Activated CD4-positive, alpha-beta memory T cell treated with anti-CD3 and anti-CD28 coated beads for 36 hours (primary cell): ENCODE results near the gene FCRL5. TPM values are rescaled to one million over a fixed set of nuclear protein-coding genes. Genes with fewer than 3 reads are reported as not detected.

Source experiments
- CTCF ChIA-PET: fragments of 350-600 bp; sonication (Branson Sonifier 250); formaldehyde crosslinking; loops from one replicate; lab custom pipeline; 2021; ENCODE audit warnings: antibody characterized with exemption, inconsistent platforms; lab: Charles Lee
- POLR2A ChIA-PET: fragments of 350-600 bp; sonication (Branson Sonifier 250); formaldehyde crosslinking; loops from one replicate; lab custom pipeline; 2021; ENCODE audit warnings: antibody characterized with exemption; lab: Charles Lee
- DNase-seq: peaks from one replicate; pipeline ENCODE4 v3.0.0-alpha.2; 2020
- H3K27ac Mint-ChIP-seq: one replicate; pipeline ENCODE4 v1.8.0; 2021; ENCODE audit warnings: mixed read lengths
- H3K27me3 Mint-ChIP-seq: one replicate; pipeline ENCODE4 v1.8.0; 2021; ENCODE audit warnings: mixed read lengths
- H3K36me3 Mint-ChIP-seq: one replicate; pipeline ENCODE4 v1.8.0; 2021; ENCODE audit warnings: mixed read lengths
- H3K4me1 Mint-ChIP-seq: one replicate; pipeline ENCODE4 v1.8.0; 2021; ENCODE audit warnings: low read depth, mixed read lengths
- H3K4me3 Mint-ChIP-seq: one replicate; pipeline ENCODE4 v1.8.0; 2021; ENCODE audit warnings: mild to moderate bottlenecking, mixed read lengths
- H3K9me3 Mint-ChIP-seq: one replicate; pipeline ENCODE4 v1.8.0; 2021; ENCODE audit warnings: mixed read lengths
- intact Hi-C: fragments of 100-400 bp; cut with micrococcal nuclease; formaldehyde crosslinking; loops from one replicate; pipeline ENCODE4 v1.15.1; 2023
- total RNA-seq, 2 experiments: library from RNA; stranded (reverse); gene quantifications; one replicate each; pipeline ENCODE4 v1.2.3, GENCODE V29; 2021

FCRL5 gene
- total RNA-seq, 2 experiments from 2014 or later = not detected

- H3K36me3 Mint-ChIP-seq = no peaks in the 10 kb centered on the region
- no peak overlapping the region for H3K27ac Mint-ChIP-seq
- intact Hi-C loops = no loop called here
- no peak for DNase-seq
- H3K4me1 Mint-ChIP-seq = peaks cover 8% of the 10 kb centered on the region
- no peak overlapping the region for H3K4me3 Mint-ChIP-seq
- ChIA-PET CTCF (interaction anchor here (1.0 kb wide), 1 partner anchor 60 kb away, joined by 3 read pairs; no protein-coding TSS in a partner anchor), POLR2A (no interaction called here)
- no peaks in the 10 kb centered on the region for H3K9me3 Mint-ChIP-seq
- H3K27me3 Mint-ChIP-seq = peaks cover 2% of the 10 kb centered on the region
Measured at GRCh38 chr1:157520386-157520935, 31.9 kb downstream of the FCRL5 start.

- no peaks in the 10 kb centered on the region for H3K36me3 Mint-ChIP-seq
- ChIA-PET POLR2A (no interaction called here), CTCF (interaction anchor here (1.0 kb wide), 1 partner anchor 61 kb away, joined by 3 read pairs; no protein-coding TSS in a partner anchor)
- H3K9me3 Mint-ChIP-seq = no peaks in the 10 kb centered on the region
- H3K4me1 Mint-ChIP-seq = peaks cover 8% of the 10 kb centered on the region
- no peak overlapping the region for H3K4me3 Mint-ChIP-seq
- H3K27me3 Mint-ChIP-seq = peaks cover 2% of the 10 kb centered on the region
- H3K27ac Mint-ChIP-seq = no peak overlapping the region
- intact Hi-C loops = no loop called here
- DNase-seq = no peak
Measured at GRCh38 chr1:157519451-157519850, 32.9 kb downstream of the FCRL5 start.

- H3K4me1 Mint-ChIP-seq = no peaks in the 10 kb centered on the region
- intact Hi-C loops = no loop called here
- H3K27me3 Mint-ChIP-seq = peaks cover 2% of the 10 kb centered on the region
- CTCF ChIA-PET = no interaction called here
- H3K4me3 Mint-ChIP-seq = no peak overlapping the region
- no peak for DNase-seq
- POLR2A ChIA-PET = no interaction called here
- H3K27ac Mint-ChIP-seq = no peak overlapping the region
- no peaks in the 10 kb centered on the region for H3K36me3 Mint-ChIP-seq
- H3K9me3 Mint-ChIP-seq = no peaks in the 10 kb centered on the region
Measured at GRCh38 chr1:157517016-157517415, 35.3 kb downstream of the FCRL5 start.

- CTCF ChIA-PET = no interaction called here
- intact Hi-C loops = no loop called here
- H3K27me3 Mint-ChIP-seq = peaks cover 2% of the 10 kb centered on the region
- no peaks in the 10 kb centered on the region for H3K36me3 Mint-ChIP-seq
- H3K9me3 Mint-ChIP-seq = no peaks in the 10 kb centered on the region
- H3K4me3 Mint-ChIP-seq = no peak overlapping the region
- H3K27ac Mint-ChIP-seq = no peak overlapping the region
- H3K4me1 Mint-ChIP-seq = no peaks in the 10 kb centered on the region
- POLR2A ChIA-PET = no interaction called here
- DNase-seq = no peak
Measured at GRCh38 chr1:157515709-157516108, 36.6 kb downstream of the FCRL5 start.

- no peak for DNase-seq
- intact Hi-C loops = no loop called here
- Mint-ChIP-seq H3K36me3 (no peaks in the 10 kb centered on the region), H3K27ac (no peak overlapping the region), H3K4me3 (no peak overlapping the region), H3K27me3 (peaks cover 2% of the 10 kb centered on the region), H3K4me1 (no peaks in the 10 kb centered on the region), H3K9me3 (no peaks in the 10 kb centered on the region)
- ChIA-PET CTCF (no interaction called here), POLR2A (no interaction called here)
Measured at GRCh38 chr1:157515141-157515540, 37.2 kb downstream of the FCRL5 start.

DNA sequence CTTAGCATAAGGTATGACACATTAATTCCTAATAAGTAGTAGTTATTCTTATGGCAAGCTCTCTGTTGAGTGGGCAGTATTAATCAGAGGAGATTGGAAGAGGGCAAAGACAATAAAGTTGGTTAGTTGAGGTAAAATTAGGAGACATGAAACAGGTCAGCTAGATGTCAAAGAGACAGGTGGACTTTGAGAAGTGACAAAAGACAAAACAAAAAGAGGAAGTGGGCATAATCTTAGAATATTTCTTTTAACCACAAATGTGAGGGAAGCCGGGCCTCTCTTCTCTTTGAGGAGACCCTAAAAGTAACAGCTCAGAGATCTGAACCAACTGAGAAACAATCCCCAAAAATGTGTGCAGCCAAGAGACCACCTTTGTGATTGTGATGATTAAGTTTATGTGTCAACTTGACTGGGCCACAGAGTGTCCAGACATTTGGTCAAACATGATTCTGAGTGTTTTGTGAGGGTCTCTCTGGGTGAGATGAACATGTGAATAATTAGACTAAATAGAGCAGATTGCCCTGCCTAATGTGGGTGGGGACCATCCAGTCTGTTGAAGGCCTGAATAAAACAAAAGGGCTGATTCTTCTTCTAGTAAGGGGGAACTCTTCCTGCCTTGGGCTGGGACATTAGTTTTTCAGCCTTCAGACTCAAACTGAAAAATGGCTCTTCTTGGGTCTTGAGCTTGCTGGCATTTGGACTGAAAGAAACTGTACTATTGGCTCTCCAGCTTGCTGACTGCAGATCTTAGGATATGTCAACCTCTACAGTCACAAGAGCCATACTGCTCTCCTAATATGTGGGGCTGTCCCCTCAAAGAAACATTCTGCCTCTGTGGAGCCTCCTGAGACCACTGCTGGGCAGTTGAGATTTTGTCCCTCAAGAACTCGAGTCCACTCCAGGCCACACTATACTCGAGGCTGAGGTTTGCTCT, 40.0 kb downstream of the FCRL5 start:
- Mint-ChIP-seq H3K27ac (no peak overlapping the region), H3K4me3 (no peak overlapping the region), H3K27me3 (peaks cover 2% of the 10 kb centered on the region), H3K9me3 (no peaks in the 10 kb centered on the region), H3K4me1 (no peaks in the 10 kb centered on the region), H3K36me3 (no peaks in the 10 kb centered on the region)
- intact Hi-C loops = no loop called here
- ChIA-PET POLR2A (no interaction called here), CTCF (interaction anchor here (1.2 kb wide), 2 partner anchors 9 to 16 kb away, joined by 3 read pairs; no protein-coding TSS in a partner anchor)
- DNase-seq = no peak

- Mint-ChIP-seq H3K36me3 (no peaks in the 10 kb centered on the region), H3K27me3 (peaks cover 11% of the 10 kb centered on the region), H3K4me1 (no peaks in the 10 kb centered on the region), H3K9me3 (no peaks in the 10 kb centered on the region), H3K27ac (no peak overlapping the region), H3K4me3 (no peak overlapping the region)
- intact Hi-C loops = no loop called here
- POLR2A ChIA-PET = no interaction called here
- CTCF ChIA-PET = interaction anchor here (0.9 kb wide), 1 partner anchor 20 kb away, joined by 3 read pairs; no protein-coding TSS in a partner anchor
- no peak for DNase-seq
Measured at GRCh38 chr1:157509546-157510232, 42.6 kb downstream of the FCRL5 start.

DNA sequence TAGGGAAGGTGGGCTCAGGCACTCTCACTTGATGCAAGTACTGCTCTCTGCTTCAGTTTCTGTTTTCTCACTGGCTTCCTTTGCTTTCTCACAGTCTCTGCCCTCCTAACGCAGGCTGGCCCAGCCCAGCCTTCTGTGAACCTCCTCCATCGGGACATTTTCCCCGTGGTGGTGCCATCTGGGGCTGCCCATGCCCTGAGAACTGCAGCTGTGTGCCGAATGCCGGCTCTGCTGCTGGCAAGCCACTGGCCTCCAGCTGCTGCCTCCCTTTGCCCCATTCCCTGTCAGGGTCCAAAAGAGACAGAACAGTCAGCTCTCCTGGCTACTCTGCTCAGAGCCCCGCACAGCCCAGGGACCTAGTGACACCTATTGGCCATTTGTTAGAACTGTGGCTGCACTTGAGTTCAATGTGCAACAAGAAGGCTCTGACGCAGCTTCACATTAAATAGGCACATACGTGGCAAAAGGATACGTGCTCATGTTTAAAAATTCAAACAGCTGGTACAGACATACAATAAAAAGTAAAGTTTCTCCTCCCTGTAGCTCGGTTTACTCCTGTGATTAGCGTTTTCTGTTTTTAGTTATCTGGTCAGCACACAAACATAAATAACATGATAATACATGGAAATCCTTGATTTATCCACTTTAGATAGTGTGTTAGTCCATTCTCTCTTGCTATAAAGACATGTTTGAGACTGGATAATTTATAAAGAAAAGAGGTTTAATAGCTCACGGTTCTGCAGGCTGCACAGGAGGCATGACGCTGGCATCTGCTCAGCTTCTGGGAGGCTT, 46.6 kb downstream of the FCRL5 start:
- intact Hi-C loops = no loop called here
- Mint-ChIP-seq H3K9me3 (no peaks in the 10 kb centered on the region), H3K27me3 (peaks cover 13% of the 10 kb centered on the region), H3K27ac (no peak overlapping the region), H3K4me1 (no peaks in the 10 kb centered on the region), H3K4me3 (no peak overlapping the region), H3K36me3 (no peaks in the 10 kb centered on the region)
- POLR2A ChIA-PET = no interaction called here
- CTCF ChIA-PET = interaction anchor here (0.6 to 2.4 kb wide), 11 partner anchors 11 to 416 kb away, joined by 3 to 18 read pairs (median 4); no protein-coding TSS in a partner anchor
- DNase-seq = peak; percentile 42

- H3K4me3 Mint-ChIP-seq = no peak overlapping the region
- no peaks in the 10 kb centered on the region for H3K4me1 Mint-ChIP-seq
- no peak for DNase-seq
- ChIA-PET CTCF (interaction anchor here (1.1 to 2.4 kb wide), 3 partner anchors 10 to 312 kb away, joined by 4 to 18 read pairs (median 4); no protein-coding TSS in a partner anchor), POLR2A (no interaction called here)
- no peaks in the 10 kb centered on the region for H3K36me3 Mint-ChIP-seq
- peaks cover 16% of the 10 kb centered on the region for H3K27me3 Mint-ChIP-seq
- no peak overlapping the region for H3K27ac Mint-ChIP-seq
- intact Hi-C loops = no loop called here
- no peaks in the 10 kb centered on the region for H3K9me3 Mint-ChIP-seq
Measured at GRCh38 chr1:157504646-157505045, 47.7 kb downstream of the FCRL5 start.

DNA sequence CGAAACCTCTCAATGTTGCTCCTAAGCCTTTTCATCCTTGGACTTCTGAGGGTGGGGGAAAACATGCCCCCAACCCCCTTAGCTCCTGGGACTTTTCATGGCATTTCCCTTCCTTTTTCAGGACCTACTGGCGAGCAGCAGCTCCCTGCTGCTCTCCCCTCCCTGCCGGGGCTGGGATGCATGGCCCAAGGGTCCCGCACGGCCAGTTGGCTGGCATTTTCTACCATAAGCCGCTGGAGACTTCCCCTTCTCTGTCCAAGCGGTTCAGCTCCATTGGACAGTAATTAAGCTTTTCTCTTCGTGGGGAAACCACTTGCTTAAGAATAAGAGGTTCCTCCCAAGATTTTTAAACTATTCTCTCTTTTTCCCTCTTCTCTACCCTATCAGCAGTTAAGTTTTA, 52.8 kb downstream of the FCRL5 start:
- H3K27ac Mint-ChIP-seq = no peak overlapping the region

DNA sequence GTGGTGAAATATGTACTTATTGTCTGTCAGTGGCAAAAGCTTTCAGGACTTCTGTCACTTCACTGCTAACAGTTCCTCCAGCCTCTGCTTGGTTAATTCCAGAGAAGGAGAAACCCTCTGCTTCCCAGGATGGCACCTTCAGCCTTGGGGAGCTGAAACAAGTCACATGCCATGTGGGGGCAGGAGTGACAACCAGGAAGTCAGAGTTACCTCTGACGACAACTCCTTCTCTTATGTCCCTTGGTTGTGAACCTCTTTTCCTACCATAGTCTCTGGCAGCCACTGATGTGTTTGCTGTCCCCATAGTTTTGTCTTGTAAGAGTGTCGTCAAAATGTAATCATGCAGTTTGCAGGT, 53.6 kb downstream of the FCRL5 start:
- intact Hi-C loops = no loop called here
- H3K4me3 Mint-ChIP-seq = no peak overlapping the region
- no peaks in the 10 kb centered on the region for H3K36me3 Mint-ChIP-seq
- H3K9me3 Mint-ChIP-seq = no peaks in the 10 kb centered on the region
- DNase-seq = no peak
- H3K4me1 Mint-ChIP-seq = no peaks in the 10 kb centered on the region
- CTCF ChIA-PET = no interaction called here
- POLR2A ChIA-PET = no interaction called here
- no peak overlapping the region for H3K27ac Mint-ChIP-seq
- peaks cover 16% of the 10 kb centered on the region for H3K27me3 Mint-ChIP-seq

More for the DNA sequence above, 52.8 kb downstream of the FCRL5 start:
- Mint-ChIP-seq H3K36me3 (no peaks in the 10 kb centered on the region), H3K9me3 (no peaks in the 10 kb centered on the region), H3K27me3 (peaks cover 11% of the 10 kb centered on the region), H3K4me1 (no peaks in the 10 kb centered on the region), H3K4me3 (no peak overlapping the region)
- ChIA-PET POLR2A (no interaction called here), CTCF (no interaction called here)
- intact Hi-C loops = no loop called here
- no peak for DNase-seq
